Endothelial cell of umbilical vein (primary cell): ENCODE measurements around the gene FAM193B. TPM values are rescaled to one million over a fixed set of nuclear protein-coding genes. Genes with fewer than 3 reads are reported as not detected.

Source experiments
- BruUV-seq: library from RNA; stranded (reverse); fragments of 400-500 nt; replicated peaks from 2 replicates; lab custom pipeline; 2021; lab: Mats Ljungman, UMichigan
- CTCF ChIA-PET: fragments of 300-600, 350-600 bp; sonication (Branson Sonifier 250); formaldehyde crosslinking; loops from one replicate; lab custom pipeline; 2021; ENCODE audit warnings: antibody characterized with exemption, inconsistent platforms; lab: Charles Lee
- POLR2A ChIA-PET: fragments of 300-600, 350-600 bp; sonication (Branson Sonifier 250); formaldehyde crosslinking; loops from one replicate; lab custom pipeline; 2021; ENCODE audit warnings: antibody characterized with exemption, inconsistent platforms; lab: Charles Lee
- DNase-seq: peaks from one replicate; pipeline ENCODE4 v3.0.0-alpha.2; 2011; ENCODE audit warnings: low read depth, low spot score
- FAIRE-seq: peaks from 2 replicates; lab custom pipeline; 2011; peaks lifted over from hg19 to GRCh38; lab: Jason Lieb, UNC
- H2AFZ ChIP-seq: 2 replicates; pipeline ENCODE4 v1.6.0; 2012; ENCODE audit warnings: low read depth, low read length, control low read depth, inconsistent platforms
- H3K27ac ChIP-seq: 2 replicates; pipeline ENCODE4 v1.5.1; 2011; ENCODE audit warnings: low read depth, mild to moderate bottlenecking, control low read depth, low read length, moderate library complexity; ENCODE audit not compliant: insufficient read depth
- H3K27me3 ChIP-seq, 2 experiments: 2 replicates each; pipeline versions ENCODE4 v1.6.0 to v1.6.1; 2011; ENCODE audit warnings: low read length in 2 of 2, mixed read lengths in 1 of 2; ENCODE audit not compliant: control insufficient read depth in 2 of 2, insufficient read depth in 2 of 2
- H3K36me3 ChIP-seq, 2 experiments: 2 replicates in 1 of 2; 3 replicates in 1 of 2; pipeline ENCODE4 v1.5.1; 2011; ENCODE audit warnings: low read length in 2 of 2, mild to moderate bottlenecking in 1 of 2, moderate library complexity in 1 of 2; ENCODE audit not compliant: control insufficient read depth in 2 of 2, insufficient read depth in 2 of 2; ENCODE audit errors: extremely low read depth in 1 of 2
- H3K4me1 ChIP-seq: 3 replicates; pipeline ENCODE4 v1.5.1; 2011; ENCODE audit warnings: mild to moderate bottlenecking, low read length; ENCODE audit not compliant: control insufficient read depth, insufficient read depth; ENCODE audit errors: extremely low read depth
- H3K4me2 ChIP-seq: 2 replicates; pipeline ENCODE4 v1.6.1; 2011; ENCODE audit warnings: low read length, control low read depth, mixed read lengths; ENCODE audit not compliant: insufficient read depth
- H3K4me3 ChIP-seq, 3 experiments: fragments of 200-600 bp in 1 of 3; sonication (generic), shearing (Covaris generic) in 1 of 3; replicated peaks in 1 of 3; 2 replicates each; pipeline ENCODE4 v1.5.1; 2011 to 2016; ENCODE audit warnings: control low read depth in 3 of 3, low read length in 3 of 3, mild to moderate bottlenecking in 2 of 3, inconsistent platforms in 1 of 3, low read depth in 1 of 3, moderate library complexity in 1 of 3; ENCODE audit not compliant: insufficient read depth in 1 of 3
- H3K79me2 ChIP-seq: 2 replicates; pipeline ENCODE4 v1.6.0; 2012; ENCODE audit warnings: low read length, inconsistent platforms; ENCODE audit not compliant: control insufficient read depth, insufficient read depth
- H3K9ac ChIP-seq: replicated peaks from 2 replicates; pipeline ENCODE3; 2011; ENCODE audit warnings: low read length, control low read depth; ENCODE audit not compliant: insufficient read depth; ENCODE audit errors: extremely low read depth
- H3K9me1 ChIP-seq: replicated peaks from 3 replicates; pipeline ENCODE4 v1.6.0; 2011; ENCODE audit warnings: mild to moderate bottlenecking, low read length; ENCODE audit not compliant: control insufficient read depth, insufficient read depth; ENCODE audit errors: extremely low read depth
- H3K9me3 ChIP-seq: replicated peaks from 2 replicates; pipeline ENCODE4 v1.5.1; 2012; ENCODE audit warnings: low read length, inconsistent platforms; ENCODE audit not compliant: control insufficient read depth, insufficient read depth
- H4K20me1 ChIP-seq: replicated peaks from 2 replicates; pipeline ENCODE3; 2011; ENCODE audit warnings: mild to moderate bottlenecking, low read length; ENCODE audit not compliant: control insufficient read depth, insufficient read depth; ENCODE audit errors: extremely low read depth
- EZH2 ChIP-seq: IDR thresholded peaks from 2 replicates; pipeline ENCODE4 v1.6.1; 2012; ENCODE audit warnings: borderline replicate concordance, low read depth, mild to moderate bottlenecking, moderate library complexity, low read length, inconsistent platforms; ENCODE audit not compliant: severe bottlenecking
- FOS ChIP-seq: IDR thresholded peaks from 2 replicates; pipeline ENCODE4 v1.6.1; 2011; ENCODE audit warnings: mild to moderate bottlenecking, low read length, moderate library complexity, borderline replicate concordance; ENCODE audit not compliant: insufficient read depth
- JUN ChIP-seq: IDR thresholded peaks from 2 replicates; pipeline ENCODE4 v1.6.1; 2011; ENCODE audit warnings: borderline replicate concordance, low read depth; ENCODE audit not compliant: insufficient read length, insufficient read depth
- POLR2A ChIP-seq: IDR thresholded peaks from 2 replicates; pipeline ENCODE4 v1.6.1; 2012; ENCODE audit warnings: low read depth, mild to moderate bottlenecking, control low read depth, low read length
- POLR2AphosphoS5 ChIP-seq: IDR thresholded peaks from 2 replicates; pipeline ENCODE4 v1.6.1; 2012; ENCODE audit warnings: low read depth, mild to moderate bottlenecking, control low read depth, low read length, moderate library complexity; ENCODE audit not compliant: insufficient read depth
- dilution Hi-C: fragments of 300-500 bp; cut with MboI; formaldehyde crosslinking; loops from one replicate; pipeline ENCODE4 v1.15.0; 2019; ENCODE audit warnings: low sequenced_read_pairs; ENCODE audit not compliant: extremely low pct_ligation_motif_present
- intact Hi-C: fragments of 100-400 bp; cut with micrococcal nuclease; formaldehyde crosslinking; loops from one replicate; pipeline ENCODE4 v1.10.0; 2022
- polyA plus RNA-seq, 4 experiments: library from polyadenylated mRNA; depleted of rRNA in 3 of 4; stranded (reverse) in 3 of 4; unstranded in 1 of 4; fragments of >200 nt; gene quantifications; 2 replicates each; pipeline versions ENCODE4 v1.2.1 to v1.2.3, GENCODE V29; 2011 to 2012; ENCODE audit warnings: missing spikeins in 1 of 4
- total RNA-seq: library from RNA; stranded (reverse); gene quantifications from 2 replicates; pipeline ENCODE4 v1.2.3, GENCODE V29; 2021
- TF ChIP-seq, protein P1 (sequence below): IDR thresholded peaks from 2 replicates; pipeline ENCODE4 v1.6.1; 2011; ENCODE audit not compliant: insufficient read depth, insufficient read length
- TF ChIP-seq, protein P2 (sequence below), 2 donors: IDR thresholded peaks; 1 replicate in 1 of 2; 2 replicates in 1 of 2; pipeline ENCODE4 v1.5.1; 2011; ENCODE audit warnings: low read length in 2 of 2, mild to moderate bottlenecking in 2 of 2, moderate library complexity in 2 of 2, control low read depth in 1 of 2, inconsistent platforms in 1 of 2, low read depth in 1 of 2; ENCODE audit not compliant: insufficient read depth in 1 of 2; ENCODE audit errors: extremely low read depth in 1 of 2

The FAM193B gene
- total and polyA plus RNA-seq, 2 donors (not counting 3 experiments of a cell fraction or from before 2014, with no cell fraction given): 57.9 to 75.7 TPM

DNA sequence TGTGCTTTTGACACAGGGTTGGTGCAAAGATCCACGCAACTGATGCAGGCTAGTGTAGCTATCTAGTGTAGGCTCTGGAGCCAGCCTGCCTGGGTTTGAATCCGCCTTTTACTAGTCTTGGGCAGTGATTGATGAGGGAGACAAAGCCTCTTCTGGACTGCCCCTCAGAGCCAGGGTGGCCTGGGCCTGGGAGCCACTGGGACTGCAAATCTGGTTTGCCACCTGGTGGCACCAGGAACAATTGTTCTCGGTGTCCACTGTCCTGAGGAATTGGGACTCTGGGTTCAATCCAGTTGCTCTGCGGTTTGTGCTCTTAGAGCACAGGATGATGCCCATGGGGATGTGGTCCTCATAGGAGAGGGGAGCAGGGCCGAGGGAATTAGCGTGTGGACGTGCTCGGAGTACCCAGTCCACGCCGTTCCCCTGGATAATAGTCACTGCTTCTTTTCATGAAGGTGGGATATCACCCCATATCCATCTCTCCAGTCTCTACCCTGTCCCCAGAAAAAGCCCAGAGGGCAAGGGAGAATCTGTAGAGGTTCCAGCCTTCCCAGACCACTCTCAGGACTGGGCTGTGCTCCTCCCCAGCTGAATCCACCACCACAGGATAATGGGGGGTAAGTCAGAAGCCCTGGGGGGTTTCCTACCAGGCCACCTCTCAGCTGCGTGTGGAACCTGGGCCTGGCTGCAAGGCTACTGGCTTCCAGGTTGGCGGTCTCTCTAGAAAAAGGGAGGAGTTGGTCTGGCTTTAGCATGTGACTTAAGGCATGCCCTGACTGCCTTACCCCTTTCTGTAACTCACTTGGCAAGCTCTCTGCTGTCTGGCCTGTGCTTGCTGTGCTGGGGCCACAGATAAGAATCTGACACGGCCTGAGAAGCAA lies 47.5 kb upstream of the FAM193B start:
- Histone ChIP-seq H3K27me3 (no peaks in the 10 kb centered on the region), H3K36me3 (peaks cover 0 to 3% of the 10 kb centered on the region in 2 experiments), H3K27ac (no peak overlapping the region), H3K9me1 (no peaks in the 10 kb centered on the region), H3K79me2 (peaks cover 5% of the 10 kb centered on the region), H3K4me3 (no peak overlapping the region), H3K4me2 (no peak overlapping the region), H3K4me1 (peaks cover 14% of the 10 kb centered on the region), H3K9ac (no peak overlapping the region), H4K20me1 (no peaks in the 10 kb centered on the region), H2AFZ (no peak overlapping the region), H3K9me3 (no peaks in the 10 kb centered on the region)
- CTCF ChIA-PET: no interaction called here
- dilution Hi-C loops (no loop called here), intact Hi-C loops (loop anchor here (2.0 kb wide), 2 partner anchors 41 to 551 kb away; partner anchors contain the start of gene NHP2)
- DNase-seq (no peak), FAIRE-seq (no peak)
- TF ChIP-seq EZH2: no peak
- no peak for TF ChIP-seq POLR2AphosphoS5
- TF ChIP-seq, protein P1, sequence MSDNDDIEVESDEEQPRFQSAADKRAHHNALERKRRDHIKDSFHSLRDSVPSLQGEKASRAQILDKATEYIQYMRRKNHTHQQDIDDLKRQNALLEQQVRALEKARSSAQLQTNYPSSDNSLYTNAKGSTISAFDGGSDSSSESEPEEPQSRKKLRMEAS: no peak
- TF ChIP-seq FOS: no peak
- TF ChIP-seq, protein P2, sequence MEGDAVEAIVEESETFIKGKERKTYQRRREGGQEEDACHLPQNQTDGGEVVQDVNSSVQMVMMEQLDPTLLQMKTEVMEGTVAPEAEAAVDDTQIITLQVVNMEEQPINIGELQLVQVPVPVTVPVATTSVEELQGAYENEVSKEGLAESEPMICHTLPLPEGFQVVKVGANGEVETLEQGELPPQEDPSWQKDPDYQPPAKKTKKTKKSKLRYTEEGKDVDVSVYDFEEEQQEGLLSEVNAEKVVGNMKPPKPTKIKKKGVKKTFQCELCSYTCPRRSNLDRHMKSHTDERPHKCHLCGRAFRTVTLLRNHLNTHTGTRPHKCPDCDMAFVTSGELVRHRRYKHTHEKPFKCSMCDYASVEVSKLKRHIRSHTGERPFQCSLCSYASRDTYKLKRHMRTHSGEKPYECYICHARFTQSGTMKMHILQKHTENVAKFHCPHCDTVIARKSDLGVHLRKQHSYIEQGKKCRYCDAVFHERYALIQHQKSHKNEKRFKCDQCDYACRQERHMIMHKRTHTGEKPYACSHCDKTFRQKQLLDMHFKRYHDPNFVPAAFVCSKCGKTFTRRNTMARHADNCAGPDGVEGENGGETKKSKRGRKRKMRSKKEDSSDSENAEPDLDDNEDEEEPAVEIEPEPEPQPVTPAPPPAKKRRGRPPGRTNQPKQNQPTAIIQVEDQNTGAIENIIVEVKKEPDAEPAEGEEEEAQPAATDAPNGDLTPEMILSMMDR (IDR thresholded peaks at IDR 0.05; ENCODE audit: extremely low read depth in 1 of 2, insufficient read depth in 1 of 2, low read depth in 1 of 2, low read length in 2 of 2): no peak
- TF ChIP-seq POLR2A: no peak
- TF ChIP-seq JUN: no peak
- BruUV-seq: no TSS peak
- POLR2A ChIA-PET: no interaction called here
